Esophagus squamous epithelium (tissue), 5 donors: ENCODE data around the gene WWTR1. TPM values are rescaled to one million over a fixed set of nuclear protein-coding genes. Genes with fewer than 3 reads are reported as not detected.

Experiments
- DNase-seq: peaks from one replicate; lab custom pipeline; 2025; lab: John Stamatoyannopoulos, UW
- H3K27ac ChIP-seq, 4 donors: fragments of 200-600 bp; sonication (generic); one replicate each; pipeline ENCODE4 v1.5.1; 2016 to 2019; ENCODE audit warnings: mild to moderate bottlenecking in 1 of 4
- H3K27me3 ChIP-seq, 4 donors: fragments of 200-600 bp; sonication (generic); 1 replicate in 3 of 4; 2 replicates in 1 of 4; pipeline versions ENCODE4 v1.5.1 to v1.6.0; 2017 to 2021; ENCODE audit warnings: antibody characterized with exemption in 1 of 4
- H3K36me3 ChIP-seq, 3 donors: fragments of 200-600 bp; sonication (generic); one replicate each; pipeline ENCODE4 v1.5.1; 2016 to 2019
- H3K4me1 ChIP-seq, 3 donors: fragments of 200-600 bp; sonication (generic); one replicate each; pipeline ENCODE4 v1.5.1; 2017 to 2019
- H3K4me3 ChIP-seq, 4 donors: fragments of 200-600 bp; sonication (generic); 1 replicate in 3 of 4; 2 replicates in 1 of 4; pipeline ENCODE4 v1.5.1; 2016 to 2019; ENCODE audit warnings: mild to moderate bottlenecking in 2 of 4, moderate library complexity in 1 of 4
- H3K9me3 ChIP-seq, 3 donors: fragments of 200-600 bp; sonication (generic); one replicate each; pipeline ENCODE4 v1.5.1; 2016 to 2019
- POLR2A ChIP-seq, 4 donors: fragments of 450-650 bp; IDR thresholded peaks; one replicate each; pipeline ENCODE4 v1.6.1; 2017; ENCODE audit warnings: antibody characterized with exemption in 4 of 4, mild to moderate bottlenecking in 4 of 4, moderate library complexity in 3 of 4
- WGBS, 2 donors: methylation state at CpG; one replicate each; pipeline ENCODE4 v1.1.5; 2018; 5-methylcytosine and 5-hydroxymethylcytosine counted together
- intact Hi-C: fragments of 100-400 bp; cut with DNase I; formaldehyde crosslinking; loops from one replicate; pipeline ENCODE4 v1.15.0; 2022
- total RNA-seq, 4 donors: library from RNA; depleted of rRNA; stranded (reverse); fragments of >200 nt; gene quantifications; one replicate each; pipeline ENCODE4 v1.1.0, GENCODE V29; 2016
- TF ChIP-seq, protein P1 (sequence below), 6 experiments: fragments of 450-650 bp in 4 of 6; fragments of 200-600 bp in 2 of 6; sonication (generic) in 2 of 6; IDR thresholded peaks; one replicate each; pipeline ENCODE4 v1.5.1; 2016 to 2019; ENCODE audit warnings: antibody characterized with exemption in 6 of 6, mild to moderate bottlenecking in 4 of 6, moderate library complexity in 4 of 6
- donor health status: DM: yes; HTN: yes; CAD: no.

WWTR1 gene
- total RNA-seq, 4 donors from 2014 or later: 35.7 to 116 (median 39.6) TPM

- no peak for DNase-seq
- Histone ChIP-seq H3K9me3 (no peaks in the 10 kb centered on the region), H3K4me3 (no peak within 1 kb of the TSS), H3K36me3 (no peaks in the 10 kb centered on the region), H3K27me3 (no peaks in the 10 kb centered on the region), H3K27ac (peak within 1 kb of the TSS; percentile 5 to 85 (median 73)), H3K4me1 (peaks cover 17 to 79% (median 21%) of the 10 kb centered on the region in 3 donors)
- 74 to 85% methylated on average over 5 of the region's 5 CpGs for WGBS, 2 donors
- intact Hi-C loops: no loop called here
- TF ChIP-seq, protein P1, sequence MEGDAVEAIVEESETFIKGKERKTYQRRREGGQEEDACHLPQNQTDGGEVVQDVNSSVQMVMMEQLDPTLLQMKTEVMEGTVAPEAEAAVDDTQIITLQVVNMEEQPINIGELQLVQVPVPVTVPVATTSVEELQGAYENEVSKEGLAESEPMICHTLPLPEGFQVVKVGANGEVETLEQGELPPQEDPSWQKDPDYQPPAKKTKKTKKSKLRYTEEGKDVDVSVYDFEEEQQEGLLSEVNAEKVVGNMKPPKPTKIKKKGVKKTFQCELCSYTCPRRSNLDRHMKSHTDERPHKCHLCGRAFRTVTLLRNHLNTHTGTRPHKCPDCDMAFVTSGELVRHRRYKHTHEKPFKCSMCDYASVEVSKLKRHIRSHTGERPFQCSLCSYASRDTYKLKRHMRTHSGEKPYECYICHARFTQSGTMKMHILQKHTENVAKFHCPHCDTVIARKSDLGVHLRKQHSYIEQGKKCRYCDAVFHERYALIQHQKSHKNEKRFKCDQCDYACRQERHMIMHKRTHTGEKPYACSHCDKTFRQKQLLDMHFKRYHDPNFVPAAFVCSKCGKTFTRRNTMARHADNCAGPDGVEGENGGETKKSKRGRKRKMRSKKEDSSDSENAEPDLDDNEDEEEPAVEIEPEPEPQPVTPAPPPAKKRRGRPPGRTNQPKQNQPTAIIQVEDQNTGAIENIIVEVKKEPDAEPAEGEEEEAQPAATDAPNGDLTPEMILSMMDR (IDR thresholded peaks at IDR 0.05): no peak
- no peak for TF ChIP-seq POLR2A (IDR thresholded peaks at IDR 0.05)
These were observed 183.5 kb downstream of the WWTR1 start, which contains the start of gene TM4SF4 for GRCh38 chr3:149474250-149474817. TSS of gene TM4SF4 (plus strand) at chr3:149474697. CDS start at chr3:149474878, 181 bp downstream.

- H3K27ac ChIP-seq: peak overlapping the region; percentile 5 to 85 (median 73)
- 45 to 47% methylated on average over 7 of the region's 7 CpGs for WGBS, 2 donors
- intact Hi-C loops: no loop called here
- no peaks in the 10 kb centered on the region for H3K9me3 ChIP-seq
- peaks cover 17 to 73% (median 21%) of the 10 kb centered on the region in 3 donors for H3K4me1 ChIP-seq
- DNase-seq: peak; percentile 7
- H3K36me3 ChIP-seq: no peaks in the 10 kb centered on the region
- no peaks in the 10 kb centered on the region for H3K27me3 ChIP-seq
- no peak for TF ChIP-seq POLR2A (IDR thresholded peaks at IDR 0.05)
- TF ChIP-seq, protein P1 (IDR thresholded peaks at IDR 0.05): no peak
- no peak overlapping the region for H3K4me3 ChIP-seq
These were observed 184.2 kb downstream of the WWTR1 start for GRCh38 chr3:149473357-149474249.

DNA sequence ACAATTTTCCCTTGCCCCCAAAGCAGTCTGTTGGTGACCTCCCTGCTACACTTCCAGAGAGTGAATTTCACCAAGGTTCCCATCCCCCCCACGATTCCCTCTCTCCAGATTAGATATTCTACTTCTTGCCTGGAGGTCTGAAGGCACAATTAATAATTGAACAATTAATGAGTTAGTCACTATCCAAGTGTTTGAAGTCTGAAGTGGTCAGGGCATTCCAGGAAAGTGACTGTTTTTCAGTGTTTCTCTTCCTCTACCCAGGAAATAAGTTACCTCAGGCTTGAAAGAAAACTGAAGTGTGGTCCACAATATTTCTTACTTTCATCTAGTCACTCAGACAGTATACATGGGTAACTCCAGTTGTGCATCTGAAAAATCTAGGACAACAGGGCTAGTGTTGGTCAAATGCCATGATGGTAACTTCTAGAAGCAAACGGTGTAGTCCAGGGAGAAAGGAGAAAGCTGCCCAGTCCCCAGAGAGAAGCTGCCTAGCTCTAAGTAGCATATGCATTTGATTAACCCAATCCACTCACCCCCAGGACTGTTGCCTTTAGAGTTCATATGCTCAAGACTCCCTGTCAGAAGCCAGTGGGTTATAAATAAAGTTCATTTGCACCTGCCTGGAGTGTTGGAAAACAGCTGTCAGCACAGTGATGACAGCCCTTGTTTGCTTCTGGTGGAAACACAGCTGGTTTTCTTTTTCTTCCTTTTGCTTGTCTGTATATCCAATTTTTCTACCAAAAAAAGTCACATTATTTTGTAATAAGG lies 185.6 kb downstream of the WWTR1 start:
- Histone ChIP-seq H3K4me1 (peaks cover 17 to 69% (median 21%) of the 10 kb centered on the region in 3 donors), H3K27ac (peak overlapping the region in 3 of 4 donors; percentile 70 to 85 (median 76)), H3K4me3 (no peak overlapping the region), H3K9me3 (no peaks in the 10 kb centered on the region), H3K27me3 (no peaks in the 10 kb centered on the region), H3K36me3 (no peaks in the 10 kb centered on the region)
- WGBS, 2 donors: 36 to 66% methylated on average over 2 of the region's 2 CpGs
- no peak for TF ChIP-seq POLR2A (IDR thresholded peaks at IDR 0.05)
- TF ChIP-seq, protein P1 (IDR thresholded peaks at IDR 0.05): no peak
- DNase-seq: no peak
- intact Hi-C loops: no loop called here

GRCh38 chr3:149470381-149470780 lies 187.4 kb downstream of the WWTR1 start:
- TF ChIP-seq, protein P1 (IDR thresholded peaks at IDR 0.05): no peak
- no peak for TF ChIP-seq POLR2A (IDR thresholded peaks at IDR 0.05)
- Histone ChIP-seq H3K4me1 (peaks cover 17 to 51% (median 21%) of the 10 kb centered on the region in 3 donors), H3K4me3 (no peak overlapping the region), H3K9me3 (no peaks in the 10 kb centered on the region), H3K27me3 (no peaks in the 10 kb centered on the region), H3K36me3 (no peaks in the 10 kb centered on the region), H3K27ac (peak overlapping the region in 1 of 4 donors; percentile 19)
- WGBS, 2 donors: 60 to 64% methylated on average over 3 of the region's 3 CpGs
- no peak for DNase-seq
- intact Hi-C loops: no loop called here
